NB4 (cell line): ENCODE measurements around the gene WNT2.

ENCODE experiments used
- DNase-seq: peaks from one replicate; pipeline ENCODE4 v3.0.0; 2010; ENCODE audit warnings: low read depth
- H3K4me3 ChIP-seq: one replicate; pipeline ENCODE4 v1.5.1; 2011; ENCODE audit warnings: mild to moderate bottlenecking, low read depth, low read length, moderate library complexity
- MYC ChIP-seq: IDR thresholded peaks from 2 replicates; pipeline ENCODE4 v1.6.1; 2011; ENCODE audit warnings: low read depth, low read length
- POLR2A ChIP-seq: IDR thresholded peaks from 2 replicates; pipeline ENCODE4 v1.6.1; 2011; ENCODE audit warnings: mild to moderate bottlenecking; ENCODE audit not compliant: insufficient read length; ENCODE audit errors: extremely low read depth
- TF ChIP-seq, protein P1 (sequence below): IDR thresholded peaks from one replicate; pipeline ENCODE4 v1.5.1; 2012; ENCODE audit warnings: low read depth, low read length
- TF ChIP-seq, protein P2 (sequence below): IDR thresholded peaks from 2 replicates; pipeline ENCODE4 v1.6.1; 2011; ENCODE audit warnings: low read depth, low read length

The WNT2 gene

DNA sequence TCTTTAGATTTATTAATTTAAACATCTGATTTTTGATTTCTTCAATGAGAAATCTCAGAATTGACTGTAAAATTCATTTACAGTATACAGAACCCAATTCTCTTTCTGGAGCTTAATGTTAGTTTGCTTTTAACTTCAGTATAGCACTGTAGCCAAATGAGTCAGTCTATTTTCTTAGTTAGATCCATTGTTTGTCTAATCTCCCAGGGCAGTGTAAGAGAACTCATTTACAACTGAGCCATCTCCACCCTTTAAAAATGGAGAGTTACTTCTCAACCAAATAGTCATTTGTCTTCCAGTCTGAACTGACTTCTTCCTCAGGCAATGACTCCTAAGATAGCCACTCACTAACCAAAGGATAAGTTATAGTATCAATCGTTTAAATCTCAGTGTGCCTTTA is 3.0 kb upstream of the WNT2 start:
- DNase-seq = no peak
- H3K4me3 ChIP-seq = no peak overlapping the region
- TF ChIP-seq POLR2A (no peak), MYC (no peak)
- TF ChIP-seq, protein P1, sequence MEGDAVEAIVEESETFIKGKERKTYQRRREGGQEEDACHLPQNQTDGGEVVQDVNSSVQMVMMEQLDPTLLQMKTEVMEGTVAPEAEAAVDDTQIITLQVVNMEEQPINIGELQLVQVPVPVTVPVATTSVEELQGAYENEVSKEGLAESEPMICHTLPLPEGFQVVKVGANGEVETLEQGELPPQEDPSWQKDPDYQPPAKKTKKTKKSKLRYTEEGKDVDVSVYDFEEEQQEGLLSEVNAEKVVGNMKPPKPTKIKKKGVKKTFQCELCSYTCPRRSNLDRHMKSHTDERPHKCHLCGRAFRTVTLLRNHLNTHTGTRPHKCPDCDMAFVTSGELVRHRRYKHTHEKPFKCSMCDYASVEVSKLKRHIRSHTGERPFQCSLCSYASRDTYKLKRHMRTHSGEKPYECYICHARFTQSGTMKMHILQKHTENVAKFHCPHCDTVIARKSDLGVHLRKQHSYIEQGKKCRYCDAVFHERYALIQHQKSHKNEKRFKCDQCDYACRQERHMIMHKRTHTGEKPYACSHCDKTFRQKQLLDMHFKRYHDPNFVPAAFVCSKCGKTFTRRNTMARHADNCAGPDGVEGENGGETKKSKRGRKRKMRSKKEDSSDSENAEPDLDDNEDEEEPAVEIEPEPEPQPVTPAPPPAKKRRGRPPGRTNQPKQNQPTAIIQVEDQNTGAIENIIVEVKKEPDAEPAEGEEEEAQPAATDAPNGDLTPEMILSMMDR = no peak
- TF ChIP-seq, protein P2, sequence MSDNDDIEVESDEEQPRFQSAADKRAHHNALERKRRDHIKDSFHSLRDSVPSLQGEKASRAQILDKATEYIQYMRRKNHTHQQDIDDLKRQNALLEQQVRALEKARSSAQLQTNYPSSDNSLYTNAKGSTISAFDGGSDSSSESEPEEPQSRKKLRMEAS = no peak

DNA sequence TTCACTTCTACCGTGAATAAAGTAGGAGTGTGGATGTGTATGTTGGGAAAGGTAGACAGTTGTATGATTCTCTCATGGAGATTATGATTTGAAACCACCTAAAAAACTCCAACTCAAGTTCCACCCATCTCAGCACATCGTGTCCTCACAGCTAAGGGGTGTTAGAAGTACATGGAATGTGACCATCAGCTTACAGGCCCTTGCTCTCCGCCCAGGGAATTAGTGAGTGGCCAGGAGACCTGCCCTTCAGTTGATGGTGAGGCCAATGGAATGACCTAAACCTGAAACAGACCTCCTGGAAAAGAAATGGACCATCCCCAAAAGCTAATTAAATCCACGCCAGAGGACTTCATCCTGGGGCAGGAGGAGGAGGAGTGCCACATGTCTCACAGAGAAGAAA is 2.1 kb upstream of the WNT2 start:
- no peak for DNase-seq
- H3K4me3 ChIP-seq = no peak overlapping the region
- TF ChIP-seq, protein P2 = no peak
- TF ChIP-seq MYC = no peak
- TF ChIP-seq, protein P1 = no peak
- no peak for TF ChIP-seq POLR2A

DNA sequence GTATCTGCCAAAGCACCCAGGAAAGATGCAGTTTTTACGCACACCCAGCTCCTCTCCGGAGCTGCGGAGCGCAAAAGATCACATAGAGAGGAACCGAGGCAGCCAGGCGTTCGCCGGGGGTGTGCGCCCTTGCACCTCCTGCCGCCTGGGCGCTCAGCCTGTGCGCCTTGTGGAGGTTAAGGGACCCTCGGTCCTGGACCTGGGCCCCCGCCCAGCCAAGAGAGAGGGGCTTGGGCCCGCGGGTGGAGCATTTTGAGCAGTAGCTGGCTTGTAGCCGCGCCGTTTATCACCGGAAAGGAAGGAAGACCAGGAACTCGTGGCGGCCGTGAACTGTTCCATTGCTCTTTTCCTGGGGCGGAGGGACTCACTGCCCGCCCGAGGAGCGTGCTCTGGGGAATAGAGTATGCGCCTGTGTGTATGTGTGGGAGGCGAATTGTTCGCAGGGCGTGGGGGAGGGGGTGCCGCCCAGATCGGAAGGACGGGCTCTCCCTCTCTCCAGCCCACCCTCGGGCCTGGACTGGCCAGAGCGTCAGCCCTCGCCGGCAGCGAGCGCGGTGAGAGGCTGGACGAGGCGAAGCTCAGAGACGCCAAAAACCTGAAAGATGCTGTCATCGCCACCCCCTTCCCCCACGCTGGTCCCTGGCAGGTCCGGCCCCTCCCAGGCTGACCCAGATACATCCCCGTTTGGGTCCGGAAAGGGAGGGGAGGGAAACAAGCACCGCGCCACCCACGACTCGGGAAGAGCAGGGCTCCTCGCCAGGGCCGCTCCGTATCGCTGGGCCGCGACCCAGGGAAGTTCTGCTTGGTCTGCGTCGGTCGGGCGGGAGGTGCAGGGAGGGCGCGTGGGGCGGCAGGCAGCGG is 1.2 kb upstream of the WNT2 start:
- TF ChIP-seq, protein P2 = no peak
- TF ChIP-seq POLR2A (no peak), MYC (no peak)
- TF ChIP-seq, protein P1 = no peak
- H3K4me3 ChIP-seq = no peak overlapping the region
- no peak for DNase-seq

DNA sequence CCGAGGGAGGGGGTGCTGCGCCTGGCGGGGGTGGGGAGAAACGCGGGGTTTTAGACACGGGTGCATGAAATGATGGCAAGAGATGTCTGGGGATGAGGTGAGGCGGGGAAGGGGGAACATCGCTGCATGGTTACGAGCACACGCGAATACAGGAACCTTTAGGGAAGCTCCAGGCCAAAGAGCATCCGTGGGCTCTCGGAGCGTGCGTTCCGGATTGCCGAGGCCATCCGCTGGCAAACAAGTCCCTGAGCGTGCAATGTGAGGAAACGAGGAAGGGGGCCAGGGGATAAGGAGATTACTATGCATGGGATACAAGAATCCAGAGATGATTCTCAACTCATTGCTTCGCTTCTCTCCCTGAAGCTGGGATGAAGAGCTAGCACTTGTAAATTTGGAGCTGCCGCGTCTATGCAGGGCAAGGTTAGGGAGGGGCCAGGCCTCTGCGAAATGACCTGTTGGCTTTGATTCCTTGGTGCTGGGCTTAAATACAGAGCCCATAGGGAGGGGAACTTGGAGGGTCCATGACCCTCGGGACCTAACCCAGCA is 520 bp upstream of the WNT2 start:
- H3K4me3 ChIP-seq = no peak overlapping the region
- TF ChIP-seq MYC (no peak), POLR2A (no peak)
- TF ChIP-seq, protein P1 = no peak
- TF ChIP-seq, protein P2 = no peak
- DNase-seq = no peak

DNA sequence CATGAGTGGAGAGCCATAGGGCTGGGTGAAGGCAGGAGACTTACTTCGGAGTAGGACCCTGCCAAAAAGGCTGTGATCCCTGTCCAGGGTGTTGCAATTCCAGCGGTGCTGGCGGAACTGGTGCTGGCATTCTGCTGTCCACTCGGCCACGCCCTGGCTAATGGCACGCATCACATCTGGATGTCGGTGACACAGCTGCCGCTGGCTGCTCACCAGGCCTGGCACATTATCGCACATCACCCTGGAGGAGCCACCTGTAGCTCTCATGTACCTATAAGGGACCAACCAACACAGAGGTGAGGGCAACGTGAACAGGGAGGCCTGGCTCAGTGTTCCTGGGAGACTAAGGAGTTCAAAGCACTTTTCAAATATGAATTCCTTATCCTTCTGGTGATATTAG is 2.3 kb downstream of the WNT2 start:
- DNase-seq = no peak
- no peak overlapping the region for H3K4me3 ChIP-seq
- TF ChIP-seq, protein P2 = no peak
- TF ChIP-seq MYC = no peak

DNA sequence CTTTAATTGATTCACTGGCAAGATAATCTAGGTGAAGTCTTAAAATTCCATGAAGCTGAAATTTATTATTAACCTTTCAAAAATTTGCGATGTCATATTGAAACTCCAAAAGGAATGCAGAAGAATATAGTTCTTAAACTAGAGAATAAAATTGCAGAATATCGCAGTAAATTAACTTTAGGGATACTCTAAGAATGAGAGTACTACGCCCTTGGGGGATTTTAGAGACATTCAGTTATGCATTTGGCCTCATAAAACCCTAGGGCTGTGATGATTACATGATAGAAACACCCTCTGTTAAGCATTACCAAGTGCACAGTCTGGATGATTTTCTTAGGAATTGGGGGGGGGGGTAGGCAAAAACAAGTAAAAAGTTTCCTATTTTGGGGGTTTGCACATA is 3.7 kb downstream of the WNT2 start:
- no peak overlapping the region for H3K4me3 ChIP-seq
- TF ChIP-seq MYC = no peak
- no peak for TF ChIP-seq POLR2A
- TF ChIP-seq, protein P1 = no peak
- TF ChIP-seq, protein P2 = no peak
- no peak for DNase-seq
